ENCODE results near the gene ZBED5. TPM values are rescaled to one million over a fixed set of nuclear protein-coding genes. Genes with fewer than 3 reads are reported as not detected.

ZBED5 gene
- total and polyA plus RNA-seq, 9 of the 15 experiments (the other 6 are each of a cell fraction or from before 2014, with no cell fraction given) = 12.4 to 70.7 (median 26.8) TPM

GRCh38 chr11:10809373-10810160 lies 48.3 kb downstream of the ZBED5 start (continued):
- TF ChIP-seq PATZ1 (CRISPR knock-in tag; IDR thresholded peaks at IDR 0.05; ENCODE audit: borderline replicate concordance) (no peak), FOSL1 (tag; conservative IDR thresholded peaks at IDR 0.05) (no peak), ZNF586 (CRISPR knock-in tag; conservative IDR thresholded peaks at IDR 0.05) (no peak), MGA (IDR thresholded peaks at IDR 0.05) (peak; percentile 84), JUNB (CRISPR knock-in tag; conservative IDR thresholded peaks at IDR 0.05) (no peak), XRCC5 (IDR thresholded peaks at IDR 0.05; ENCODE audit: low read depth, low read length) (no peak)
